HCT116 (cell line): ENCODE measurements around the gene SLC4A7.

Experiments used
- POLR2A ChIP-seq: IDR thresholded peaks from 2 replicates; pipeline ENCODE4 v1.7.0; 2011; ENCODE audit warnings: borderline replicate concordance; ENCODE audit not compliant: insufficient read depth, insufficient read length; ENCODE audit errors: extremely low read depth
- POLR2AphosphoS5 ChIP-seq: IDR thresholded peaks from 2 replicates; pipeline ENCODE4 v1.6.1; 2011; ENCODE audit warnings: mild to moderate bottlenecking, low read depth, low read length, moderate library complexity

GRCh38 chr3:27500986-27501385, 16.8 kb upstream of the SLC4A7 start:
- TF ChIP-seq POLR2A (no peak), POLR2AphosphoS5 (no peak)
